ENCODE results near the gene AS3MT.

Gene AS3MT

DNA sequence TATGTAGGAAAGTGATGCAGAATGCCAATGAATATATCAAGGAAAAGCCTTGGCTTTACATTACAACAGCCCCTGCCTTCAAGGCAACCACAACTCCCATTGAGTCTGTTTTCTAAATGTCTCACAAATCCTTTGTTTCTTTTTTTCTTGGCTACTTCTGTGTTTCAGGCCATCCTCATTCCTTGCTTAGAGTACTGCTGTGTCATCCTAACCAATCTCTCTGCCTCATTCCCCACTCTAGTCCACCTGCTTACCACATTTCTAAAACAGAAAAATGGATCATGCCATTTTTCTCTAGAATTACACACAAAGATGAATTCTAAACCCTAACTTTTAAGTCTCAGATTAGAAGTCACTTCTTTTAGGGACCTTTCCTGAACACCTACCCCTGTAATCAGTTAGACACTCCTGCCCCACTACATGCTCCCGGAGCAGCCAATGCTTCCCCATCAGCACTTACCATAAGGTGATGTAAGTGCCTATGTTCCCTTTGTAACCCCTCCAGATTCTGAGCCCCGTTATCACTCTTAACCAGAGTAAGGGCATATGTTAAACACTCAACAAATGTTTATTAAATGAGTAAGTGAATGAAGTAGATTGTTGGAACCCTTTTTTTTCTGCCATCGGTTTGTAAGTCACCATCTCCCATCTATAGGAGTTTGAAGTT, 12.4 kb upstream of the AS3MT start:
- no peak for DNase-seq

DNA sequence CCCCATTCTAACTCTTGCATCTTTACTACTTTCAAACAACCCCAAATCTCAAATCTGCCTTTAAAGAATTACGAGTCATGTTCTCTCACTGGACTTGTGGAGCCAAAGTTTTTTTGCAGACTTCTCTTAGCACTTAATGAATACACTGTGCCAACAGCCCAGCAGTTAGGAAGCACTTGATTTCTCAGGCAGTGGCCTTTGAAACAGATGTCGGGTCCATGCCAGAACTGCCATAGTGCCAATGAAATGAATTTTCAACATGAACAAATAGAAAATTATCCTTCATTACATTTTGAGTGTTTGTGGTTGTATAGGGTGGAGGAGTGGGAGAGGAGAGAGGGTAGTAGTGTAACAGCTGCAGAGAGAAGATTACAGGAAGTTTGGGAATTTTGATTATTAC, 9.4 kb upstream of the AS3MT start:
- DNase-seq = no peak

- DNase-seq = peak; percentile 24
Observed at GRCh38 chr10:102863660-102864059, 5.6 kb upstream of the AS3MT start.

GRCh38 chr10:102865620-102866019, 3.6 kb upstream of the AS3MT start:
- DNase-seq = no peak

DNA sequence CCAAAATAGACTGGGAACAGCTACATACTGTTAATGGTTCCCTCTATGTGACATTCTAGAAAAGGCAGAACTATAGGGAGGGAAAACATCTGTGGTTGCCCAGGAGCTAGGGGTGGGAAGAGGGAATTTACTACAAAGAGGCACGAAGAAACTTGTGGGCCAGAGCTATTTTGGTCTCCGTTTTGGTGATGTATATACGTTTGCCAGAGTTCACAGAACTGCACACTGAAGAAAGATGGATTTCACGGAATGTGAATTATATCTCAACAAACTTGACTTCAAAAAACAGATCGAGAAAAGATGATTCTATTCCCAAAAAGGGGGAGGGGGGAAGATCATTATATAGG, 386 bp upstream of the AS3MT start:
- DNase-seq = no peak

DNA sequence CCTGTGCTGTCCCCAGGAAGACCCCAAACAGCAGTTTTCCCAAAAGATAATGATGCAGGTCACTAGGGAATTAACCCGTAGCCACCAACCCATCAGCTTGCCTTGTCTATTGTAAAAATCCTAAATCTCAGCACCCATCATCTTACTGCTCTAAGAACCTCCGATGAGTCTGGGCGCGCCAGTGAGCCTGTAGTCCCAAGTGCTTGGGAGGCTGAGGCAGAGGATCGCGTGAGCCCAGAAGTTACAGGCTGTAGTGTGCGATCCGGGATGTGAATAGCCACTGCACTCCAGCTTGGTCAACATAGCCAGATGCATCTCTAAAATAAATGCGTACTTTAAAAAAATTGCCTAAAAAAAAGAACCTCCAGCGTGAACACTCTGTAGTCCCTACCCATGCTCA, 951 bp downstream of the AS3MT start:
- no peak for DNase-seq

DNA sequence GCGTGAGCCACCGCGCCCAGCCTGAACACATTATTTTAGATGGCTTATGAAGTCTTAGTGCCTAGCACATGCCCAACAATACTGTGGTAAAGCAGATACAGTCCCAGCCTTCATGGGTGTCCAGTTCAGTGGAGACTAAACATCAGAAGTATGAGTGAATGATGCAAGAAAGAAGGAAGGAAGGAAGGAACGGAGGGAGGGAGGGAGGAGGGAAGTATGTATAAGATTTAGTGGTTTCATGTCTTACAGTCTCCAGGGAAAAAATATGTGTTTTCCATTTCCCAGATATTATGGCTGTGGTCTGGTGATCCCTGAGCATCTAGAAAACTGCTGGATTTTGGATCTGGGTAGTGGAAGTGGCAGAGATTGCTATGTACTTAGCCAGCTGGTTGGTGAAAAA, 2.9 kb downstream of the AS3MT start:
- no peak for DNase-seq

GRCh38 chr10:102876747-102877153, 7.5 kb downstream of the AS3MT start:
- DNase-seq = no peak

DNA sequence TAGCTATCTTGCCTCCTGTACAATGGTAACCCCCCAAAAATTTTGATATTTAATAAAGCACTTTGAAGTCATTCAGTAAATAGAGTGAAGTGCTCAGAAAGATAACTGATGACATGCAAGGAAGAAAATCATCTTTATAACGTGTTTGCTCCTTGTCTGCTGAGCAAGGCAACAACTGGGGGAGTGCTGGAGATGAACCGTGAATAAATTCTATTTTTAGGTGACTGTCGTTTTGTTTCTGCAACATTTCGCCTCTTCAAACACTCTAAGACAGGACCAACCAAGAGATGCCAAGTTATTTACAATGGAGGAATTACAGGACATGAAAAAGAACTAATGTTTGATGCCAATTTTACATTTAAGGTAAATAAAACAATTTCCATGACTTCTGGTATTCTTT, 9.4 kb downstream of the AS3MT start:
- no peak for DNase-seq

DNA sequence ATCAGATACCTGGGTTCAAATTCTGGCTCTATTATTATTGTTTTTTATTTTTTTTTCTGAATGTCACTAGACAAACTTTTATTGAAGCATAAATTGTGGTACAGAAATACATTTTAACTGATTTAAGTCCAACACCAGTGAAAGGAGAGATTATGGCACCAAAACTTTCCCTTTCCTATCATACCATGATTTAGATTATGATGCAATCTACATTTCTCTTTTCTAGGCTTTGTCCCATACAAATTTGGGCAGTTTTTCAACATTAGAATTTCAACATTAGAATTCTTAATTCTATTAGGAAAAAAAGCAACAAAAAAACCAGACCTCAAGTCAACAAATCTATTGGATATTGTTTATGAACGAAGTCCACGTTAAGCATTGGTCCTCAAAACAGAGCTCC, 11.0 kb downstream of the AS3MT start:
- no peak for DNase-seq

DNA sequence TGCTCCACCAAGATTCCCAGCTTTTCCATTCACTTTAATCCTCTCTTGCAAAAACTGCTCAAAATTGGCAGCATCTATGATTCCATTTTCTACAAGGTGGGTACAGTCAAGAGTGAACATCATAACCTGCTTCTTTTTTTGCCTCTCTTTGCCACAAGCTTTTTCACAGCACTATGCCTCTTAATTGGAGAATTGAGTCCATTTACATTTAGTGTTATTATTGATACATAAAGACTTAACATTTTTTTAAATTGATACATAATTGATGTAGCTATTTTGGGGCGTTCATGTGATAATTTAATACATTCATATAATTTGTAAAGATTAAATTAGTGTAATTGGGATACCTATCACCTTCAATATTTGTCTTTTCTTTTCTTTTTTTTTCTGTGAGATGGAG, 18.8 kb downstream of the AS3MT start:
- DNase-seq = no peak

- DNase-seq = no peak
Observed at GRCh38 chr10:102894466-102895213, 25.4 kb downstream of the AS3MT start.

DNA sequence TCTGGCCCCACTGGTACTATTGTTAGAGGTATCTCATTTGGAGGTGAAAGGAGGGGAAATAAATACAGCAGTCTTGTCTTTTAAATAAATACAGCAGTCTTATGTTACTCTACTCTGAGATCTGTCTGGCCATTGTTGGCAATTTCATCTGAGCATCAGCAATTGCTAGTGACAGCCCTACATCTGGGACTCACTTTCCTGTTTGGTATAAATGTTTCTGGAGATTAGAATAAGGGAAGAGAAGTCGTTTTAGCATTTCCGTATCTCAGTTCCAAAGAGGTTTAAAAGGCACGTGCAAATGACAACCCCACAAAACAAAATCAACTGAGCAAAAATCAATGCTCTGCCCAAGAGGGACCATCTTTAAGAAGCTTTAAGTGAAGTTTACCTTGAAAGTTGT, 30.7 kb downstream of the AS3MT start:
- DNase-seq = peak; percentile 58

DNA sequence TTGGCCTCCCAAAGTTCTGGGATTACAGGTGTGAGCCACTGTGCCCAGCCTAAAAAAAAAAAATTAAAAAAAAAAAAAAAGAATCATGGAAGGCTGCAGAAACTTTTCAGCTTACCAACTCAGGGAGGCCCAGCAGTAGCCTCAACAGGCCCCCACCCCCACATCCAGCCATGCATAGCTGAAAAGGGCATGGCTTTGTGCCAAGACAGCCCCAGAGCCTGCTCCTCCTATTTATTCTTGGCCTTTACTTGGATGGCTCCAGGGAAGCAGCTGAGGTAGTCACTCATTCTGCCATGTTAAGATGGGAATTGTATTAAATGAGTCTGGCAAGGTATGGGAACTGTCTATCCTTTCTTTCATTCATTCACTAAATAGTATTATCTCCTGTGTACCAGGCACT, 35.1 kb downstream of the AS3MT start:
- DNase-seq = no peak

GRCh38 chr10:102906507-102906906, 37.2 kb downstream of the AS3MT start:
- no peak for DNase-seq

- DNase-seq = peak; percentile 40
Observed at GRCh38 chr10:102914781-102915180, 45.5 kb downstream of the AS3MT start.

- no peak for DNase-seq
Observed at GRCh38 chr10:102916173-102916572, 46.9 kb downstream of the AS3MT start.

- DNase-seq = peak; percentile 92
Observed at GRCh38 chr10:102917314-102917961, 48.2 kb downstream of the AS3MT start.

GRCh38 chr10:102917962-102918816, 48.9 kb downstream of the AS3MT start, which contains the start of gene CNNM2:
CNNM2 (plus strand) TSS chr10:102918294; CDS start chr10:102918481, 187 bp downstream.
- peak; percentile 100 for DNase-seq

- DNase-seq = peak; percentile 58
Observed at GRCh38 chr10:102918817-102919245, 49.6 kb downstream of the AS3MT start.

DNA sequence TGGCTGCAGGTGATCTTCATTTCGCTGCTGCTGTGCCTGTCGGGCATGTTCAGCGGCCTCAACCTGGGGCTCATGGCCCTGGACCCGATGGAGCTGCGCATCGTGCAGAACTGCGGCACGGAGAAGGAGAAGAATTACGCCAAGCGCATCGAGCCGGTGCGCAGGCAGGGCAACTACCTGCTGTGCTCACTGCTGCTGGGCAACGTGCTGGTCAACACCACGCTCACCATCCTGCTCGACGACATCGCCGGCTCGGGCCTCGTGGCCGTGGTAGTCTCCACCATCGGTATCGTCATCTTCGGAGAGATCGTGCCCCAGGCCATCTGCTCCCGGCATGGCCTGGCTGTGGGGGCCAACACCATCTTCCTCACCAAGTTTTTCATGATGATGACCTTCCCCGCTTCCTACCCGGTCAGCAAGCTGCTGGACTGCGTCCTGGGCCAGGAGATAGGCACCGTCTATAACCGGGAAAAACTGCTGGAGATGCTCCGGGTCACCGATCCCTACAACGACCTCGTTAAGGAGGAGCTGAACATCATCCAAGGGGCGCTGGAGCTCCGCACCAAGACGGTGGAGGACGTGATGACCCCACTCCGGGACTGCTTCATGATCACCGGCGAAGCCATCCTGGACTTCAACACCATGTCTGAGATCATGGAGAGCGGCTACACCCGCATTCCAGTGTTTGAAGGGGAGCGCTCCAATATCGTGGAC, 50.1 kb downstream of the AS3MT start:
- DNase-seq = peak; percentile 34

- DNase-seq = no peak
Observed at GRCh38 chr10:102919992-102920739, 50.9 kb downstream of the AS3MT start.

Measured in hematopoietic multipotent progenitor cell treated with erythropoietin and hydrocortisone succinate and interleukin-3 and kit ligand, for 4 days (in vitro differentiated cells).